Smooth muscle cell (in vitro differentiated cells): Measurements from ENCODE around the gene PPRC1. TPM values are rescaled to one million over a fixed set of nuclear protein-coding genes. Genes with fewer than 3 reads are reported as not detected.

Experiments used
- DNase-seq: peaks from one replicate; lab custom pipeline; 2025; ENCODE audit not compliant: unreplicated experiment; lab: John Stamatoyannopoulos, UW
- H2AFZ ChIP-seq: fragments of 200-600 bp; sonication (generic); 2 replicates; pipeline ENCODE4 v1.6.0; 2016; ENCODE audit warnings: antibody characterized with exemption, low read depth, mild to moderate bottlenecking
- H3F3A ChIP-seq: fragments of 200-600 bp; sonication (generic); 2 replicates; pipeline ENCODE4 v1.6.0; 2017; ENCODE audit warnings: antibody characterized with exemption, low read depth
- H3K27ac ChIP-seq: fragments of 200-600 bp; sonication (generic); 2 replicates; pipeline ENCODE4 v1.5.1; 2016; ENCODE audit warnings: low read depth, mild to moderate bottlenecking
- H3K27me3 ChIP-seq: fragments of 200-600 bp; sonication (generic); 2 replicates; pipeline ENCODE4 v1.6.1; 2016; ENCODE audit warnings: low read depth, mild to moderate bottlenecking
- H3K36me3 ChIP-seq: fragments of 200-600 bp; sonication (generic); 2 replicates; pipeline ENCODE4 v1.5.1; 2016; ENCODE audit warnings: low read depth
- H3K4me1 ChIP-seq: fragments of 200-600 bp; sonication (generic); 2 replicates; pipeline ENCODE4 v1.5.1; 2016; ENCODE audit warnings: low read depth
- H3K4me2 ChIP-seq: fragments of 200-600 bp; sonication (generic); 2 replicates; pipeline ENCODE4 v1.6.0; 2016; ENCODE audit warnings: mild to moderate bottlenecking
- H3K4me3 ChIP-seq: fragments of 200-600 bp; sonication (generic); 2 replicates; pipeline ENCODE4 v1.5.1; 2016; ENCODE audit warnings: mild to moderate bottlenecking
- H3K79me2 ChIP-seq: fragments of 200-600 bp; sonication (generic); 2 replicates; pipeline ENCODE4 v1.6.0; 2016; ENCODE audit warnings: low read depth, mild to moderate bottlenecking
- H3K9ac ChIP-seq: fragments of 200-600 bp; sonication (generic); 2 replicates; pipeline ENCODE4 v1.6.0; 2016; ENCODE audit warnings: low read depth
- H3K9me3 ChIP-seq: fragments of 200-600 bp; sonication (generic); replicated peaks from 2 replicates; pipeline ENCODE4 v1.5.1; 2016; ENCODE audit warnings: low read depth
- H4K20me1 ChIP-seq: fragments of 200-600 bp; sonication (generic); 2 replicates; pipeline ENCODE4 v1.6.0; 2016; ENCODE audit warnings: low read depth
- WGBS: methylation state at CpG from one replicate; pipeline ENCODE4 v1.1.7; 2016; ENCODE audit warnings: low lambda C conversion rate; 5-methylcytosine and 5-hydroxymethylcytosine counted together
- polyA plus RNA-seq: library from polyadenylated mRNA; unstranded; fragments of >200 nt; fragmentation: Nextera tagmentation; extraction: Ambion mirVana; gene quantifications from 2 replicates; pipeline ENCODE4 v1.2.1, GENCODE V29; 2016
- total RNA-seq: library from RNA; depleted of rRNA; stranded (reverse); fragments of >200 nt; gene quantifications from 2 replicates; pipeline ENCODE4 v1.2.3, GENCODE V29; 2014
- TF ChIP-seq, protein P1 (sequence below): fragments of 200-600 bp; sonication (generic); IDR thresholded peaks from 2 replicates; pipeline ENCODE4 v1.5.1; 2017; ENCODE audit warnings: borderline replicate concordance, mild to moderate bottlenecking, antibody characterized with exemption; ENCODE audit not compliant: insufficient read depth, poor library complexity, severe bottlenecking

Gene PPRC1
- total and polyA plus RNA-seq, 2 experiments from 2014 or later: 36.0 to 38.1 TPM

GRCh38 chr10:102113956-102114857, 18.6 kb upstream of the PPRC1 start:
- Histone ChIP-seq H3K4me2 (peak overlapping the region; percentile 97), H2AFZ (no peak overlapping the region), H4K20me1 (peaks cover 80% of the 10 kb centered on the region), H3K27me3 (no peaks in the 10 kb centered on the region), H3K9me3 (no peaks in the 10 kb centered on the region), H3K4me3 (peak overlapping the region; percentile 90), H3K4me1 (peaks cover 53% of the 10 kb centered on the region), H3K9ac (peak overlapping the region; percentile 95), H3F3A (peaks cover 23% of the 10 kb centered on the region), H3K27ac (peak overlapping the region; percentile 91), H3K79me2 (peaks cover 74% of the 10 kb centered on the region), H3K36me3 (peaks cover 3% of the 10 kb centered on the region)
- no peak for DNase-seq
- TF ChIP-seq, protein P1, sequence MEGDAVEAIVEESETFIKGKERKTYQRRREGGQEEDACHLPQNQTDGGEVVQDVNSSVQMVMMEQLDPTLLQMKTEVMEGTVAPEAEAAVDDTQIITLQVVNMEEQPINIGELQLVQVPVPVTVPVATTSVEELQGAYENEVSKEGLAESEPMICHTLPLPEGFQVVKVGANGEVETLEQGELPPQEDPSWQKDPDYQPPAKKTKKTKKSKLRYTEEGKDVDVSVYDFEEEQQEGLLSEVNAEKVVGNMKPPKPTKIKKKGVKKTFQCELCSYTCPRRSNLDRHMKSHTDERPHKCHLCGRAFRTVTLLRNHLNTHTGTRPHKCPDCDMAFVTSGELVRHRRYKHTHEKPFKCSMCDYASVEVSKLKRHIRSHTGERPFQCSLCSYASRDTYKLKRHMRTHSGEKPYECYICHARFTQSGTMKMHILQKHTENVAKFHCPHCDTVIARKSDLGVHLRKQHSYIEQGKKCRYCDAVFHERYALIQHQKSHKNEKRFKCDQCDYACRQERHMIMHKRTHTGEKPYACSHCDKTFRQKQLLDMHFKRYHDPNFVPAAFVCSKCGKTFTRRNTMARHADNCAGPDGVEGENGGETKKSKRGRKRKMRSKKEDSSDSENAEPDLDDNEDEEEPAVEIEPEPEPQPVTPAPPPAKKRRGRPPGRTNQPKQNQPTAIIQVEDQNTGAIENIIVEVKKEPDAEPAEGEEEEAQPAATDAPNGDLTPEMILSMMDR: no peak
- under 1% methylated on average over 32 of the region's 45 CpGs for WGBS

- no peaks in the 10 kb centered on the region for H3K9me3 ChIP-seq
- H3K4me2 ChIP-seq: peak overlapping the region; percentile 97
- H3K79me2 ChIP-seq: peaks cover 77% of the 10 kb centered on the region
- H3K27ac ChIP-seq: peak overlapping the region; percentile 91
- peaks cover 23% of the 10 kb centered on the region for H3F3A ChIP-seq
- WGBS: 5% methylated on average over 16 of the region's 23 CpGs
- peak; percentile 64 for DNase-seq
- peak overlapping the region; percentile 95 for H3K9ac ChIP-seq
- peak overlapping the region; percentile 90 for H3K4me3 ChIP-seq
- no peak overlapping the region for H2AFZ ChIP-seq
- peaks cover 53% of the 10 kb centered on the region for H3K4me1 ChIP-seq
- TF ChIP-seq, protein P1: no peak
- H4K20me1 ChIP-seq: peaks cover 71% of the 10 kb centered on the region
- no peaks in the 10 kb centered on the region for H3K27me3 ChIP-seq
- peaks cover under 1% of the 10 kb centered on the region for H3K36me3 ChIP-seq
Observed at GRCh38 chr10:102114861-102115618, 17.8 kb upstream of the PPRC1 start.

- Histone ChIP-seq H3K4me2 (peak overlapping the region; percentile 97), H3K4me1 (peaks cover 53% of the 10 kb centered on the region), H3F3A (peaks cover 23% of the 10 kb centered on the region), H3K27ac (peak overlapping the region; percentile 91), H4K20me1 (peaks cover 64% of the 10 kb centered on the region), H3K79me2 (peaks cover 77% of the 10 kb centered on the region), H3K4me3 (peak overlapping the region; percentile 90), H3K9ac (no peak overlapping the region), H3K36me3 (no peaks in the 10 kb centered on the region), H3K9me3 (no peaks in the 10 kb centered on the region), H2AFZ (no peak overlapping the region), H3K27me3 (no peaks in the 10 kb centered on the region)
- no peak for DNase-seq
- TF ChIP-seq, protein P1: no peak
- 31% methylated on average over 3 of the region's 3 CpGs for WGBS
Observed at GRCh38 chr10:102115775-102116174, 17.1 kb upstream of the PPRC1 start.
